GM19452 (cell line): ENCODE data around the gene HABP4.

ENCODE experiments used
- ATAC-seq: cut with Tn5 transposase; IDR thresholded peaks from one replicate; pipeline ENCODE4 v1.9.1; 2021; ENCODE audit not compliant: unreplicated experiment

HABP4 gene

DNA sequence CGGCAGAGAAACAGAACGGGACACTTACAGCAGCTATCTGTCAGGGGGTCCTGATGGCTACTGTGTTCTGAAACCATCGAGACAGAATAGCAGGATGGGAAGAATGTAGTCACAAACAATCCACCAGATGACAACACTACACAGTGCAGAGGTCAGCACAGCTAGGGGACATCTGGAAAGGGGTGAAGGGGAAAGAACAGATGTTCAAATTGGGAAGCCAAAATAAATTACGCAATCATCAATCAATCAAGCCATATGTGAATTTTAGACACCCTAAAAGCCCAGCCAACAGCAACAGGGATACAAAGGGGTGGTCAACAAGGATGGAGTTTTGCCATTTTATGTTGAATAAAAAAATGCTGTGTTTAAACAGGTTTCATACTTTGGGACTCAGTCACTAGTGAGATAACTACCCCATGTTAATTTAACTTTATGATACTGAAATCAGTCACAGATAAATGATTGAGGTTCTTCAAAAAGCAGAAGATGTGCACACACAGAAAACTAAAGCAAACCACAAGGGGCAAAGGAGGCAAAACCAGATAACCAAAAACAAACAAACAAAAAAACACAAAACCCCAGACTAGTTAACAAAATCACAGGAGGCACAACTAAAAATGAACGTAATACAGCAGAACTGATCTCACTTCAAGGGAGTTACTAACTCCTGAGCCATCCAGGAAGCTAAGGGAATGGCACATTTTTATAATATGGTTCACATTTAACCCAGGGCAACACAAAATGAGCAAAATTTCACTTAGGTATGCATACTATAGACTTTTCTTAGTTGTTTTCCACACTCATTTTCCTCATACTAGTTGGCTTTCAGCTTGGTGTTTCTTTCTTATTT lies 65.9 kb downstream of the HABP4 start:
- ATAC-seq = no peak

DNA sequence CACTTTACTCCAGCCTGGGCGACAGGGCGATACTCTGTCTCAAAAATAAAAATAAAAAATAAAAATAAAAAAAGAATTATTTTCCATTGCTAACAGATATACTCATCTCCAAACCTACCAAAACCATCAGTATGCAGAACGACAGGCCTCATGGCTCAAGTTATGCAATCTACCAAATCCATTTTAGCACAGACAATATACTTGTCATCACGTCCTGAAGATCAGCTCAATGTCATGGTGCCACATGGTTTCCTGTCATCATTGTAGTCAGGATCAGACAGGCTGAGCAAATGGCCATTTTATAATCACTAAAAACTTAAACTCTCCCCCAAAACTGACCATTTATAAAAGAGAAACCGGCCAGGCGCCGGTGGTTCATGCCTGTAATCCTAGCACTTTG lies 69.1 kb downstream of the HABP4 start:
- ATAC-seq = no peak

DNA sequence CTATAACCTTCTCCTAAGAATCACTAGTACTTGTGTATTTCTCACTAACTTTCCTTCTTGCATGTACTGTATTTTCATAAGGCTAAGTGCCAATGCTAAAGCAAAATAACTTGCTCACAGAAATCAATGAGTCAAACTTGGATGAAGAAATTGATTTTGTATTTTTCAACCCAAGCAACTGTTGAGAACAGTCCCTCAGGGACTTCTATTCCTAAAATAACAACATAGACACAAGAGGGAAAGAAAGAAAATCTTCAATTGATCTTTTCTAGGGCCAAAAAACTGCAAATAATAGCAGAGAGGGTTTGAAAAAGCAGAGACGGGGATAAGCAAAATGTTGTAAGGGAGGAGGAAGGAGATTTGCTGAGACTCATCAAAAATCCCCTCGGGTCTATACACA lies 69.8 kb downstream of the HABP4 start:
- no peak for ATAC-seq

GRCh38 chr9:96522366-96522765 lies 72.4 kb downstream of the HABP4 start:
- ATAC-seq = no peak

DNA sequence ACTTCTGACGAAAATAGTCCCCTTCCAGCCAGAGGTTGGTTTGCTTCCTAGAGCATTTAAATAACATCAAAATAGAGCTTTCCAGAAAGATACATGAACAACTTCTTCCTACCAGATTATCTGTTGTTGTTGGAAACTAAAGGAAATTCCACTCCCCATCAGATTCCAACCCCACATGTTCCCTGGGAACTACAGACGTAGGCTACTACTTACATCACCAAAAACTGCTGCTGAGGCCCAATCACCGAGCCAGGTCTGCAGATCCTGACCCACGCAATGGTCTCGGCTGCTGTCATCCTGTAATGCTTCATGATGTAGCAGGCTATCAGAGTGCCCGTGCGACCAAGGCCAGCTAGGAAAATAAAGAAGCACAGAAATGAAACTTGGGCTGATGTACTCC lies 73.4 kb downstream of the HABP4 start:
- no peak for ATAC-seq

GRCh38 chr9:96524045-96524444 lies 74.1 kb downstream of the HABP4 start:
- ATAC-seq = no peak

- ATAC-seq = no peak
Measured at GRCh38 chr9:96524764-96525163, 74.8 kb downstream of the HABP4 start.

DNA sequence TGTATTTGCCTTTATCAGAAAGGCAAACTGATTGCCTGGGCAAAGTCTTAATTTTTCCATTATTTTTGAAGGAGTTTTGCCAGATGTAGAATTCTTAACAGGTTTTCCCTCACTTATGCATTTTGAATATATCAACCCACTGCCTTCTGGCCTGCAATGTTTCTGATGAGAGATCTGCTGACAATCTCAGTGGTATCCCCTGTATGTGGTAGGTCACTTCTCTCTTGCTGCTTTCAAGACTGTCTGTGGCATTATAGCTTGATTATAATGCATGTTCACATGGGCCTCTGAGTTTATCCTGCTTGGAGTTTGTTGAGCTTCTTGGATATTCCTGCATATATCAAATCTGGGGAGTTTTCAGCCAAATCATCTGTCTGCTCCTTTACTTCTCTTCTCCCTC lies 82.2 kb downstream of the HABP4 start:
- no peak for ATAC-seq

DNA sequence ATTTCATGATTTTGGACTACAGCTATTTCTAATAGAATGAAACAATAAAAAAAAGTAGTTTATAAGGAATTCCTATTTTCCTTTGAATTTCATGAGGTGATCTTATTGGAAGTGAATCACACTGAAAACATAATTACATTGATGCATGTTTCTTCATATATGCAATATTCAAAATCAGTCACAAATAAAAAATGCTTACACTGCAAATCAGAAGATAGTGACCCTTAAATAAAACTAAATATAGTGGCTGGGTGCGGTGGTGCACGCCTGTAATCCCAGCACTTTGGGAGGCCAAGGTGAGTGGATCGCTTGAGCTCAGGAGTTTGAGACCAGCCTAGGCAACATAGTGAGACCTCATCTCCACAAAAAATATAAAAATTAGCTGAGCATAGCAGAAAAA lies 90.1 kb downstream of the HABP4 start:
- ATAC-seq = no peak
